SK-N-SH treated with all-trans-retinoic acid at 6 μM for 48 hours (cell line): ENCODE data around the gene DCLK2.

Experiments
- TOX ChIP-seq: fragments of 250-450 bp; sonication (Bioruptor Pico); IDR thresholded peaks from 2 replicates; pipeline ENCODE4 v1.8.0; 2021; ENCODE audit warnings: mild to moderate bottlenecking, moderate library complexity, borderline replicate concordance
- ZFP30 ChIP-seq: fragments of 450-650 bp; formaldehyde crosslinking; IDR thresholded peaks from 2 replicates; pipeline ENCODE4 v1.5.0; 2022; ENCODE audit warnings: mild to moderate bottlenecking, moderate library complexity
- ZNF565 ChIP-seq: fragments of 450-650 bp; formaldehyde crosslinking; conservative IDR thresholded peaks from 2 replicates; pipeline ENCODE4 v1.5.0; 2020; ENCODE audit warnings: low read depth, mild to moderate bottlenecking, moderate library complexity
- TF ChIP-seq, protein P1 (sequence below): fragments of 250-450 bp; sonication (Bioruptor Pico); IDR thresholded peaks from 2 replicates; pipeline ENCODE4 v1.8.0; 2020; ENCODE audit warnings: mild to moderate bottlenecking, moderate library complexity, borderline replicate concordance

DNA sequence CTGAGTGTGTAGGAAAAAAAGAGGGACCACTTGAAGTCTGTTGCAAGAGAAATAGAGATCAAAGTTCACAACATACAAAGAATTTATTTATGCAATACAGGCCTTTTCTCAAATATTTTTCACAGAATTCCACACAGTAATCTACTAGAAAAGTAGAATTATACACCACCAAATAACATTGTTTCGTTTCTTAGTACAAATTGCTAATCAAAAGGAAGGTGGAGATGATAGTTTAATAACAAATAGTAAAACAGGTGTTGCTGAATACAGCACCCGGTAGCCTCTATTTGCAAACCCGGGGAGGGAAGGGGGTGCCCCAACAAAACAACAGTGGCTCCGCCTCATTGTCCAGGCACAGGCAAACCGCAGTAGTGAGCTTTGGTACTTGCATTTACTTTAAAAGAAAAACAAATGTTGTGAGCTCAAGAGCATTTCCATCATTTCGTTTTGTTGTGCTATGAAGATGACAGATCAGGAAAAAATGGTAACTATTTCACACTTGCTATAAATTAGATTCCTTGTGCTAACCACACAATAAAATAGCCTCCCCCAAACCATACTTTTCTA is 186.4 kb downstream of the DCLK2 start:
- TF ChIP-seq ZFP30 (CRISPR knock-in tag) (no peak), TOX (CRISPR knock-in tag) (no peak), ZNF565 (CRISPR knock-in tag) (no peak)
- TF ChIP-seq, protein P1, sequence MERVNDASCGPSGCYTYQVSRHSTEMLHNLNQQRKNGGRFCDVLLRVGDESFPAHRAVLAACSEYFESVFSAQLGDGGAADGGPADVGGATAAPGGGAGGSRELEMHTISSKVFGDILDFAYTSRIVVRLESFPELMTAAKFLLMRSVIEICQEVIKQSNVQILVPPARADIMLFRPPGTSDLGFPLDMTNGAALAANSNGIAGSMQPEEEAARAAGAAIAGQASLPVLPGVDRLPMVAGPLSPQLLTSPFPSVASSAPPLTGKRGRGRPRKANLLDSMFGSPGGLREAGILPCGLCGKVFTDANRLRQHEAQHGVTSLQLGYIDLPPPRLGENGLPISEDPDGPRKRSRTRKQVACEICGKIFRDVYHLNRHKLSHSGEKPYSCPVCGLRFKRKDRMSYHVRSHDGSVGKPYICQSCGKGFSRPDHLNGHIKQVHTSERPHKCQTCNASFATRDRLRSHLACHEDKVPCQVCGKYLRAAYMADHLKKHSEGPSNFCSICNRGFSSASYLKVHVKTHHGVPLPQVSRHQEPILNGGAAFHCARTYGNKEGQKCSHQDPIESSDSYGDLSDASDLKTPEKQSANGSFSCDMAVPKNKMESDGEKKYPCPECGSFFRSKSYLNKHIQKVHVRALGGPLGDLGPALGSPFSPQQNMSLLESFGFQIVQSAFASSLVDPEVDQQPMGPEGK (CRISPR knock-in tag): no peak
